GM18951 (cell line): Measurements from ENCODE around the gene OR8K3.

ENCODE experiments used
- POLR2A ChIP-seq: IDR thresholded peaks from 4 replicates; pipeline ENCODE4 v1.6.1; 2011; ENCODE audit warnings: mild to moderate bottlenecking; ENCODE audit not compliant: insufficient read length, insufficient read depth; ENCODE audit errors: extremely low read depth
- in situ Hi-C: fragments of 300-500 bp; cut with MboI; formaldehyde crosslinking; loops from one replicate; pipeline ENCODE4 v1.12.0; 2022; ENCODE audit warnings: low sequenced_read_pairs, mixed read lengths, inconsistent platforms; ENCODE audit not compliant: unreplicated experiment

OR8K3 gene

GRCh38 chr11:56314844-56315243, at the start of gene OR8K3:
Gene OR8K3 (plus strand): TSS chr11:56315144. CDS start chr11:56318307, 3,163 bp downstream.
- no peak for TF ChIP-seq POLR2A
- in situ Hi-C loops = no loop called here

GRCh38 chr11:56271092-56271491, 43.9 kb upstream of the OR8K3 start:
- TF ChIP-seq POLR2A = no peak
- in situ Hi-C loops = no loop called here

GRCh38 chr11:56273854-56274253, 41.1 kb upstream of the OR8K3 start, which contains the start of gene OR5T1:
Gene OR5T1 (plus strand): TSS chr11:56274154. CDS start chr11:56275639, 1,485 bp downstream.
- in situ Hi-C loops = no loop called here
- no peak for TF ChIP-seq POLR2A

DNA sequence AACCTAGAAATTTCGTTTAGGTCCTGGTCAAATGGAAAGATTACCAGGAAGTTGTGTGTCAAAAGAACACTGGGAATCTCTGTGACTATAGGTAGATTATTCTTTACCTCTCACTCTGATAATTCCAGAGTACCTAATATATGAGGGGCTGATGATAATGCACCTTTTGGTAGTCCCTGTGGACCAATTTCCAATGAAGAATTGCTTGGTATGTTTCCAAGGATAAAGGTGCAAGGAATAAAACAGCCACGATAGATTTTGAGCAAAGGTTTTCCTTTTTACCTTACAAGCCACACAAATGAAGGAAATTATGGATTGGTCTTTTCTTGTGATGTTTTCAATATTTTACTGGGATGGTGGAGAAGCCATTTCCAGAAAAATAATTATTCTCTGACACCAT, 22.8 kb upstream of the OR8K3 start, which contains the start of gene OR8H1:
Gene OR8H1 (minus strand): TSS at position 101 of the 400 bp plus-strand sequence. CDS start 1,192 bp downstream, outside the sequence.
- TF ChIP-seq POLR2A = no peak
- in situ Hi-C loops = no loop called here

DNA sequence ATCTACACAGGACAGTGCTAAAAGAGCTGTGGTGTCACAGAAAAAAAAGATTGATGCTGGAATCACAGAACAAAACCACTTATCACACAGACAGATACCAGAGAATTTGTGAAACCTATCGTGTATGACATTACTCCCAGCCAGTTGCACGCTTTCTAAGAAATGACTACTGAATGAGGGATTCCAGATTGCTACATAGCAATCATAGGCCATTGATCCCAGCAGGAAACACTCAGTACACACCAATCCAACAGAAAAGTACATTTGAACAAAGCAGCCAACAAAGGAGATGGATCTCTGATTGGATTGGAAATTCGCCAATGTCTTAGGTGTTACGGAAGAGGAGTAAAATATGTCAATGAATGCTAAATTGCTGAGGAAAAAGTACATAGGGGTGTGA, 18.0 kb upstream of the OR8K3 start:
- no peak for TF ChIP-seq POLR2A
- in situ Hi-C loops = no loop called here

DNA sequence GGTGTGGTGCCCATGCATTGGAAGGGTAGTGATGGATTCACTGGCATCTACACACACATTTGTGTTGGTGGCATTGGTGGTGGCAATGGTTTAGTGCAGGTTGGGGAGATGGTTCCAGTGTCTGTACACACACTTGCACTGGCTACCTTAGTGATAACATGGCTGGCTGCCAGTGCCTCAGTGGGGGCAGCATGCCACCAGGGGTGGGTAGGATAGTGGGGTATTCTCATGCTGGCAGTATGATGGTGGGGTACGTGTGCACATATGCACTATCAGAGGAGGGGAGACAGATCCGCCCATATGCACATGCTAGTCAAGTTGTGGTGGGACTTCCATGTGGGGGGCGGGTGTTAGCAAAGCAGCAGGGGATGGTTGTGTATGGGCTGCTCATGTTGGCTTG, 7.1 kb upstream of the OR8K3 start:
- in situ Hi-C loops = no loop called here
- TF ChIP-seq POLR2A = no peak

- TF ChIP-seq POLR2A = no peak
- in situ Hi-C loops = no loop called here
Observed at GRCh38 chr11:56331861-56332491, 17.0 kb downstream of the OR8K3 start.

DNA sequence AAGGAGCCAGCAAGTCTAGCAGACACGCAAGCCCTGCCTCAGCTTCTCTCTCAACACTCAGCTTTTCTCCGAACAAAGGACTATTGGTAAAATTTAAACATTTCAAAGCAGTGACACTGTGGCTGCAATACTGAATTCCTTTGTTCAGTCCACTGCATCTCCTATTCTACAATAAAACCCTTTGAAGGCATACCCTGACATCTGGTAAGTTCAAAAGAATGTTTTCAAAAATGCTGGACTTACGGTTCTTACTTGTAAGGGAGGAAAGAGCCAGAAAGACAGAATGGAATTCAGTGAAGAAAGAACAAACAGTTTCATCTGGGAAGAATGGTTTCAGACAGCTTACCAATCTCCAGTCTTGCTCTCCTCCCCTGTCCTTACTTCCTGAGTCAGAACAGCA, 18.2 kb downstream of the OR8K3 start:
- TF ChIP-seq POLR2A = no peak

DNA sequence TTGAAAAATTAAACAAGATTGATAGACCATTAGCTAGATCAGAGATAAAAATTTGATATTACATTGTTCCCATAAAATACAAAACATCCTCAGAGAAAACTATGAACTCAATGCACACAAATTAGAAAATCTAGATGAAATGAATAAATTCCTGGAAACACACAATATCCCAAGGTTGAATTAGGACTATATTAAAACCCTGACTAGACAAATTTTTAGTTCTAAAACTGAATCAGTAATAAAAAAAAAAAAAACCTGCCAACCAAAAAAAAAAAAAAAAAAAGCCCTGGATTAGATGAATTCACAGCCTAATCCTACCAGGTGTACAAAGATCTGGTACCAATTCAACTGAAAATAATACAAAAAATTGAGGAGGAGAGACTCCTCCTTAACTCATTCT, 25.3 kb downstream of the OR8K3 start:
- no peak for TF ChIP-seq POLR2A
- in situ Hi-C loops = no loop called here

More for the DNA sequence above, 18.2 kb downstream of the OR8K3 start:
- in situ Hi-C loops = no loop called here

- in situ Hi-C loops = no loop called here
- TF ChIP-seq POLR2A = no peak
Observed at GRCh38 chr11:56345739-56346138, 30.8 kb downstream of the OR8K3 start, which contains the start of gene OR8K1. Gene OR8K1 (plus strand): TSS chr11:56346039. CDS start chr11:56346039, 0 bp downstream.

DNA sequence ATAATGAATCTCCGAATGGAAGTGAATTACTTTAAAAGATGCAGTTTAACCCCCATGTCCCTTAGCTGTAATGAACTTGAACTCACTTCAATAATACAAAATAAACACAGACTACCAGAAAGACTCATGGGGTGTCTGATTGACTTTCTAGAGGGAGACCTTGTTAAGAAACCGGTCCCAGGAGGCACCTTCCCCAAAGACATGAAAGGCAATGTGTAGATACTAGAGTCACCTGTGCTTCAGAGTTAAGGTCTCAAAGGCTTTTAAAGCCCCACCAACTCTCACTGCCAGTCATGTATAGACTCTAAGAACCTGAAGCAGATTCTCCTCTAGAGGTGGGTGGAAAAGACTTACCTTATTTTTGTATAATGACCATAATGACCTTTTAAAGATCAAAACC, 39.0 kb downstream of the OR8K3 start, which contains the start of gene OR8J1:
Gene OR8J1 (plus strand): TSS at position 301 of the 400 bp plus-strand sequence. CDS start 5,956 bp downstream, outside the sequence.
- in situ Hi-C loops = no loop called here

More for the DNA sequence above, 39.0 kb downstream of the OR8K3 start, which contains the start of gene OR8J1:
- TF ChIP-seq POLR2A = no peak
